Progenitor cell of endocrine pancreas (in vitro differentiated cells): ENCODE measurements around the gene IL6ST. TPM values are rescaled to one million over a fixed set of nuclear protein-coding genes. Genes with fewer than 3 reads are reported as not detected.
"Not testable (repeated sequence)": the region's sequence is repeated elsewhere in the genome, so short reads cannot be mapped to it uniquely, and the experiment has no call there.

Source experiments
- DNase-seq: peaks from one replicate; pipeline ENCODE4 v3.0.0; 2021; ENCODE audit warnings: low spot score; ENCODE audit not compliant: unreplicated experiment
- H3K27ac Mint-ChIP-seq: 2 replicates; pipeline ENCODE4 v1.8.0; 2021; ENCODE audit warnings: mild to moderate bottlenecking, moderate library complexity, mixed read lengths
- H3K27me3 Mint-ChIP-seq: 2 replicates; pipeline ENCODE4 v1.8.0; 2021; ENCODE audit warnings: mixed read lengths
- H3K36me3 Mint-ChIP-seq: 2 replicates; pipeline ENCODE4 v1.8.0; 2022; ENCODE audit warnings: mixed read lengths; ENCODE audit not compliant: insufficient read depth
- H3K4me1 Mint-ChIP-seq: 2 replicates; pipeline ENCODE4 v1.8.0; 2021; ENCODE audit warnings: low read depth, mixed read lengths
- H3K4me3 Mint-ChIP-seq: 2 replicates; pipeline ENCODE4 v1.8.0; 2021; ENCODE audit warnings: low read depth, mild to moderate bottlenecking, moderate library complexity, mixed read lengths
- H3K9me3 Mint-ChIP-seq: 2 replicates; pipeline ENCODE4 v1.8.0; 2021; ENCODE audit warnings: low read depth, mixed read lengths
- CTCF ChIP-seq: fragments of 200-600 bp; sonication (generic); IDR thresholded peaks from one replicate; pipeline ENCODE4 v1.5.0; 2021; ENCODE audit warnings: antibody characterized with exemption, mild to moderate bottlenecking; ENCODE audit not compliant: unreplicated experiment
- total RNA-seq: library from RNA; stranded (reverse); gene quantifications from 2 replicates; pipeline ENCODE4 v1.2.1, GENCODE V29; 2021

IL6ST gene
- total RNA-seq, 1 donor from 2014 or later, result 53.2 TPM

- Mint-ChIP-seq H3K4me3 (no peak overlapping the region), H3K27ac (no peak overlapping the region), H3K4me1 (no peaks in the 10 kb centered on the region), H3K36me3 (peaks cover 10% of the 10 kb centered on the region), H3K9me3 (no peaks in the 10 kb centered on the region), H3K27me3 (no peaks in the 10 kb centered on the region)
- TF ChIP-seq CTCF, result no peak
- no peak for DNase-seq
These were observed 34.0 kb downstream of the IL6ST start for GRCh38 chr5:55960779-55961178.

- H3K4me1 Mint-ChIP-seq, result no peaks in the 10 kb centered on the region
- H3K27me3 Mint-ChIP-seq, result no peaks in the 10 kb centered on the region
- no peaks in the 10 kb centered on the region for H3K9me3 Mint-ChIP-seq
- TF ChIP-seq CTCF, result no peak
- DNase-seq, result no peak
- no peak overlapping the region for H3K4me3 Mint-ChIP-seq
- H3K36me3 Mint-ChIP-seq, result peaks cover 17% of the 10 kb centered on the region
- H3K27ac Mint-ChIP-seq, result no peak overlapping the region
These were observed 35.6 kb downstream of the IL6ST start for GRCh38 chr5:55959208-55959607.

- not testable (repeated sequence) for H3K4me3 Mint-ChIP-seq, DNase-seq, H3K27me3 Mint-ChIP-seq, H3K27ac Mint-ChIP-seq, H3K4me1 Mint-ChIP-seq, H3K9me3 Mint-ChIP-seq
- H3K36me3 Mint-ChIP-seq, result peaks cover 16% of the 10 kb centered on the region
These were observed 53.6 kb downstream of the IL6ST start for GRCh38 chr5:55941154-55941553.

GRCh38 chr5:55937598-55937997, 57.2 kb downstream of the IL6ST start:
- DNase-seq, H3K27ac Mint-ChIP-seq, H3K4me1 Mint-ChIP-seq, H3K9me3 Mint-ChIP-seq, H3K36me3 Mint-ChIP-seq, H3K4me3 Mint-ChIP-seq, H3K27me3 Mint-ChIP-seq: not testable (repeated sequence)

GRCh38 chr5:55936100-55936693, 58.6 kb downstream of the IL6ST start:
- peak; percentile 91 for TF ChIP-seq CTCF
- Mint-ChIP-seq H3K27ac (no peak overlapping the region), H3K4me3 (no peak overlapping the region), H3K27me3 (no peaks in the 10 kb centered on the region), H3K36me3 (peaks cover 1% of the 10 kb centered on the region), H3K9me3 (no peaks in the 10 kb centered on the region), H3K4me1 (peaks cover 5% of the 10 kb centered on the region)
- peak; percentile 72 for DNase-seq

GRCh38 chr5:55935371-55935770, 59.4 kb downstream of the IL6ST start:
- Mint-ChIP-seq H3K36me3 (peaks cover 1% of the 10 kb centered on the region), H3K4me3 (no peak overlapping the region), H3K4me1 (peaks cover 5% of the 10 kb centered on the region), H3K9me3 (no peaks in the 10 kb centered on the region), H3K27me3 (no peaks in the 10 kb centered on the region), H3K27ac (no peak overlapping the region)
- TF ChIP-seq CTCF, result no peak
- no peak for DNase-seq
